Gastrocnemius medialis (tissue), 4 donors: ENCODE measurements around the gene SLC38A6.

Experiments
- POLR2A ChIP-seq, 2 donors: fragments of 450-650 bp; IDR thresholded peaks; one replicate each; pipeline ENCODE4 v1.6.1; 2017; ENCODE audit warnings: antibody characterized with exemption in 2 of 2, mild to moderate bottlenecking in 2 of 2, moderate library complexity in 2 of 2
- TF ChIP-seq, protein P1 (sequence below), 5 experiments: fragments of 450-650 bp in 3 of 5; fragments of 200-600 bp in 2 of 5; sonication (generic) in 2 of 5; IDR thresholded peaks in 4 of 5; conservative IDR thresholded peaks in 1 of 5; 1 replicate in 4 of 5; 2 replicates in 1 of 5; pipeline ENCODE4 v1.5.1; 2016 to 2019; ENCODE audit warnings: antibody characterized with exemption in 5 of 5, mild to moderate bottlenecking in 3 of 5, moderate library complexity in 3 of 5

DNA sequence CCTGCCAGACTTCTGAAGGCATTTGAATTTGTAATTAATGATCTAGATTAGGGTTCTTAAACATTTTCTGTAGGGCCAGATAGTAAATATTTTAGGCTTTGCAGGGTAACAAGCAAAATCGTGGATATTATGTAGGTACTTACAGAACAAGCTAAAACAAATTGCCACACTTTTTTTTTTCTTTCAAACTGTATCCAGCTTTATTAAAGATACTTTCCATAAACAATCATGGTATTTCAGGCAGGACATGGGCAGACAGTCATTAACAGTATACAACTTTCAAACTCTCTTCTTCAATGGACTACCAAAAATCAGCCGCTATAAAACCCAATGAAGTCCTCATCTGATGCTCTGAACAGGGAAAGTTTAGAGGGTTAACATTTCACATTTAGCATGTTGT, 9.8 kb upstream of the SLC38A6 start:
- TF ChIP-seq, protein P1, sequence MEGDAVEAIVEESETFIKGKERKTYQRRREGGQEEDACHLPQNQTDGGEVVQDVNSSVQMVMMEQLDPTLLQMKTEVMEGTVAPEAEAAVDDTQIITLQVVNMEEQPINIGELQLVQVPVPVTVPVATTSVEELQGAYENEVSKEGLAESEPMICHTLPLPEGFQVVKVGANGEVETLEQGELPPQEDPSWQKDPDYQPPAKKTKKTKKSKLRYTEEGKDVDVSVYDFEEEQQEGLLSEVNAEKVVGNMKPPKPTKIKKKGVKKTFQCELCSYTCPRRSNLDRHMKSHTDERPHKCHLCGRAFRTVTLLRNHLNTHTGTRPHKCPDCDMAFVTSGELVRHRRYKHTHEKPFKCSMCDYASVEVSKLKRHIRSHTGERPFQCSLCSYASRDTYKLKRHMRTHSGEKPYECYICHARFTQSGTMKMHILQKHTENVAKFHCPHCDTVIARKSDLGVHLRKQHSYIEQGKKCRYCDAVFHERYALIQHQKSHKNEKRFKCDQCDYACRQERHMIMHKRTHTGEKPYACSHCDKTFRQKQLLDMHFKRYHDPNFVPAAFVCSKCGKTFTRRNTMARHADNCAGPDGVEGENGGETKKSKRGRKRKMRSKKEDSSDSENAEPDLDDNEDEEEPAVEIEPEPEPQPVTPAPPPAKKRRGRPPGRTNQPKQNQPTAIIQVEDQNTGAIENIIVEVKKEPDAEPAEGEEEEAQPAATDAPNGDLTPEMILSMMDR (IDR thresholded peaks at IDR 0.05 in 4 of 5, conservative IDR thresholded peaks at IDR 0.05 in 1 of 5), result no peak
- no peak for TF ChIP-seq POLR2A (IDR thresholded peaks at IDR 0.05)
